HEK293T (cell line): Measurements from ENCODE around the gene LYPD5.

Experiments
- BHLHE40 ChIP-seq: fragments of 450-650 bp; IDR thresholded peaks from 2 replicates; pipeline ENCODE4 v1.6.1; 2016; ENCODE audit warnings: mild to moderate bottlenecking, moderate library complexity, borderline replicate concordance
- CTBP1 ChIP-seq: fragments of 450-650 bp; IDR thresholded peaks from 2 replicates; pipeline ENCODE4 v1.6.1; 2016; ENCODE audit warnings: borderline replicate concordance
- ELF4 ChIP-seq: fragments of 450-650 bp; IDR thresholded peaks from 2 replicates; pipeline ENCODE4 v1.6.1; 2017; ENCODE audit warnings: antibody characterized with exemption
- FOXM1 ChIP-seq: fragments of 450-650 bp; IDR thresholded peaks from 2 replicates; pipeline ENCODE4 v1.6.1; 2017; ENCODE audit warnings: mild to moderate bottlenecking, borderline replicate concordance
- TF ChIP-seq, protein P1 (sequence below): fragments of 450-650 bp; IDR thresholded peaks from 2 replicates; pipeline ENCODE4 v1.6.1; 2016

DNA sequence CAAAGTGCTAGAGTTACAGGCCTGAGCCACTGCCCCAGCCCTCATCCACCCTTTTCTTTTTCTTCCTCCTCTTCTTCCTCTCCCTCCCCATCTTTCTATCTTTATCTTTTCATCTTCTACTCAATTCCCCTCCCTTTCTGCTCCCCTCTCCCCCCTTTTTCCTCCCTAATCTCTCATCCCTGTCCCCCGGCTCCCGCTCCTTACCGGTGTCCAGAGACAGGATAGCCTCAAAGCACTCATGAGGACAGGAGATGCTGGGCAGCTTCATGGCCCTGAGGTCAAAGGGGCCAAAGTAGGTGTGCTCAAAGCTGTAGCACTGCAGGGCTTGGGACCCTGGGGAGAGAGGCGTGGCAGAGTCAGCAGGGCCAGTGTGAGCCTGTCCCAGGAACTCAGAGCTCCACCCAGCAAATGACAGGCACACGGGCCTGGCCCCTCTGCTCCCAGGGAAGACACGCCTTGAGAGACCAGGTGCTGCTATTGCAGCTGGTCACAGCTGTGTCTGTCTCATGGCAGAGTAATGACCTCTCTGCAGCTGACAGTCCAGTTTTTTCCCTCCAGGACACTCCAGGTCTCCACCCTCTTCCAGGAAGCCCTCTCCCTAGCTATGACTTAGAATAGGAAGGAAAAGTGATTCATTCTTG is 2.6 kb downstream of the LYPD5 start:
- TF ChIP-seq, protein P1, sequence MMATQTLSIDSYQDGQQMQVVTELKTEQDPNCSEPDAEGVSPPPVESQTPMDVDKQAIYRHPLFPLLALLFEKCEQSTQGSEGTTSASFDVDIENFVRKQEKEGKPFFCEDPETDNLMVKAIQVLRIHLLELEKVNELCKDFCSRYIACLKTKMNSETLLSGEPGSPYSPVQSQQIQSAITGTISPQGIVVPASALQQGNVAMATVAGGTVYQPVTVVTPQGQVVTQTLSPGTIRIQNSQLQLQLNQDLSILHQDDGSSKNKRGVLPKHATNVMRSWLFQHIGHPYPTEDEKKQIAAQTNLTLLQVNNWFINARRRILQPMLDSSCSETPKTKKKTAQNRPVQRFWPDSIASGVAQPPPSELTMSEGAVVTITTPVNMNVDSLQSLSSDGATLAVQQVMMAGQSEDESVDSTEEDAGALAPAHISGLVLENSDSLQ: no peak
- TF ChIP-seq FOXM1 (no peak), CTBP1 (no peak), BHLHE40 (no peak), ELF4 (no peak)
